Measurements from ENCODE around the gene ITGB3BP.

GRCh38 chr1:63548877-63549276, 25.9 kb upstream of the ITGB3BP start:
- no peak for TF ChIP-seq CTCF (optimal IDR thresholded peaks at IDR 0.05 in 1 of 3, IDR thresholded peaks at IDR 0.05 in 1 of 3, conservative IDR thresholded peaks at IDR 0.05 in 1 of 3; ENCODE audit: extremely low read depth in 1 of 3, insufficient read depth in 2 of 3, low read length in 3 of 3)
- no peak for TF ChIP-seq EZH2 (IDR thresholded peaks at IDR 0.05; ENCODE audit: low read length)
